K562 (cell line): ENCODE measurements around the gene ENOSF1. TPM values are rescaled to one million over a fixed set of nuclear protein-coding genes. Genes with fewer than 3 reads are reported as not detected.

Experiments used
- CHCHD3 ChIP-seq: fragments of 250-450 bp; sonication (Bioruptor Pico); IDR thresholded peaks from 2 replicates; pipeline ENCODE4 v2.1.2; 2022; ENCODE audit warnings: mild to moderate bottlenecking
- CXXC5 ChIP-seq: fragments of 250-450 bp; sonication (Bioruptor Pico); IDR thresholded peaks from 2 replicates; pipeline ENCODE4 v1.8.0; 2022; ENCODE audit warnings: inconsistent platforms, mild to moderate bottlenecking, moderate library complexity
- FOXK1 ChIP-seq: sonication (generic); formaldehyde crosslinking; IDR thresholded peaks from 2 replicates; pipeline ENCODE4 v1.8.0; 2022; ENCODE audit warnings: missing genetic modification reagents, mild to moderate bottlenecking, borderline replicate concordance
- FOXK2 ChIP-seq, 2 experiments: fragments of 450-650 bp; IDR thresholded peaks in 1 of 2; conservative IDR thresholded peaks in 1 of 2; 2 replicates each; pipeline ENCODE4 v1.6.1; 2016; ENCODE audit warnings: low read depth in 2 of 2, mild to moderate bottlenecking in 1 of 2
- MBD2 ChIP-seq: sonication (generic); IDR thresholded peaks from 2 replicates; pipeline ENCODE4 v1.6.1; 2016; ENCODE audit warnings: low read depth, borderline replicate concordance
- MYNN ChIP-seq, 2 experiments: sonication (generic); formaldehyde crosslinking in 1 of 2; IDR thresholded peaks; 2 replicates each; pipeline versions ENCODE4 v1.5.0 to v1.6.1; 2016 to 2020; ENCODE audit warnings: antibody characterized with exemption in 1 of 2, missing genetic modification reagents in 1 of 2
- NCOA1 ChIP-seq: fragments of 450-650 bp; IDR thresholded peaks from 2 replicates; pipeline ENCODE4 v1.6.1; 2016; ENCODE audit warnings: low read depth
- NR2C1 ChIP-seq, 2 experiments: fragments of 450-650 bp; IDR thresholded peaks; 2 replicates each; pipeline ENCODE4 v1.6.1; 2017; ENCODE audit warnings: mild to moderate bottlenecking in 2 of 2, antibody characterized with exemption in 1 of 2, inconsistent platforms in 1 of 2, missing compliant biosample characterization in 1 of 2, missing genetic modification characterization in 1 of 2
- SNIP1 ChIP-seq: fragments of 450-650 bp; IDR thresholded peaks from 2 replicates; pipeline ENCODE4 v1.7.1; 2017; ENCODE audit warnings: low read depth, mild to moderate bottlenecking
- SUPT5H ChIP-seq: fragments of 450-650 bp; IDR thresholded peaks from 2 replicates; pipeline ENCODE4 v1.6.1; 2016
- polyA plus RNA-seq, 8 experiments: library from polyadenylated mRNA; depleted of rRNA in 4 of 8; stranded (reverse) in 5 of 8; unstranded in 3 of 8; fragments of >200 nt; fragmentation: Nextera tagmentation in 2 of 8; fragmentation: Illumina TruSeq in 1 of 8; extraction: Ambion mirVana in 2 of 8; extraction: Trizol in 1 of 8; gene quantifications; 2 replicates each; pipeline versions ENCODE4 v1.2.1 to v1.2.3, GENCODE V29; 2011 to 2014; ENCODE audit warnings: inconsistent platforms in 1 of 8, missing spikeins in 1 of 8
- total RNA-seq, 7 experiments: library from RNA; depleted of rRNA in 6 of 7; stranded (reverse); fragments of >200 nt in 6 of 7; fragmentation: Illumina TruSeq in 2 of 7; extraction: Trizol in 2 of 7; gene quantifications; 2 replicates each; pipeline versions ENCODE4 v1.2.1 to v1.2.3, GENCODE V29; 2011 to 2021; ENCODE audit warnings: low replicate concordance in 1 of 7
- TF ChIP-seq, protein P1 (sequence below): fragments of 200-600 bp; sonication (generic); IDR thresholded peaks from one replicate; pipeline ENCODE4 v1.6.1; 2012; ENCODE audit warnings: mild to moderate bottlenecking, low read depth, low read length, inconsistent platforms
- TF ChIP-seq, protein P2 (sequence below): fragments of 450-650 bp; IDR thresholded peaks from 2 replicates; pipeline ENCODE4 v1.6.1; 2017; ENCODE audit warnings: mild to moderate bottlenecking, moderate library complexity
- TF ChIP-seq, protein P3 (sequence below): fragments of 450-650 bp; IDR thresholded peaks from 2 replicates; pipeline ENCODE4 v1.6.1; 2016

ENOSF1 gene
- total and polyA plus RNA-seq, 9 of the 15 experiments (the other 6 are each of a cell fraction or from before 2014, with no cell fraction given), result 15.5 to 66.4 (median 46.5) TPM

DNA sequence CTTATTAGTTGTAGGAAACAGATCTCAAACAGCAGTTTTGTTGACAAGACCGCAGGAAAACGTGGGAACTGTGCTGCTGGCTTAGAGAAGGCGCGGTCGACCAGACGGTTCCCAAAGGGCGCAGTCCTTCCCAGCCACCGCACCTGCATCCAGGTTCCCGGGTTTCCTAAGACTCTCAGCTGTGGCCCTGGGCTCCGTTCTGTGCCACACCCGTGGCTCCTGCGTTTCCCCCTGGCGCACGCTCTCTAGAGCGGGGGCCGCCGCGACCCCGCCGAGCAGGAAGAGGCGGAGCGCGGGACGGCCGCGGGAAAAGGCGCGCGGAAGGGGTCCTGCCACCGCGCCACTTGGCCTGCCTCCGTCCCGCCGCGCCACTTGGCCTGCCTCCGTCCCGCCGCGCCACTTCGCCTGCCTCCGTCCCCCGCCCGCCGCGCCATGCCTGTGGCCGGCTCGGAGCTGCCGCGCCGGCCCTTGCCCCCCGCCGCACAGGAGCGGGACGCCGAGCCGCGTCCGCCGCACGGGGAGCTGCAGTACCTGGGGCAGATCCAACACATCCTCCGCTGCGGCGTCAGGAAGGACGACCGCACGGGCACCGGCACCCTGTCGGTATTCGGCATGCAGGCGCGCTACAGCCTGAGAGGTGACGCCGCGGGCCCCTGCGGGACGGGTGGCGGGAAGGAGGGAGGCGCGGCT, 55.0 kb downstream of the ENOSF1 start, which contains the start of gene TYMS (continued):
- TF ChIP-seq, protein P1, sequence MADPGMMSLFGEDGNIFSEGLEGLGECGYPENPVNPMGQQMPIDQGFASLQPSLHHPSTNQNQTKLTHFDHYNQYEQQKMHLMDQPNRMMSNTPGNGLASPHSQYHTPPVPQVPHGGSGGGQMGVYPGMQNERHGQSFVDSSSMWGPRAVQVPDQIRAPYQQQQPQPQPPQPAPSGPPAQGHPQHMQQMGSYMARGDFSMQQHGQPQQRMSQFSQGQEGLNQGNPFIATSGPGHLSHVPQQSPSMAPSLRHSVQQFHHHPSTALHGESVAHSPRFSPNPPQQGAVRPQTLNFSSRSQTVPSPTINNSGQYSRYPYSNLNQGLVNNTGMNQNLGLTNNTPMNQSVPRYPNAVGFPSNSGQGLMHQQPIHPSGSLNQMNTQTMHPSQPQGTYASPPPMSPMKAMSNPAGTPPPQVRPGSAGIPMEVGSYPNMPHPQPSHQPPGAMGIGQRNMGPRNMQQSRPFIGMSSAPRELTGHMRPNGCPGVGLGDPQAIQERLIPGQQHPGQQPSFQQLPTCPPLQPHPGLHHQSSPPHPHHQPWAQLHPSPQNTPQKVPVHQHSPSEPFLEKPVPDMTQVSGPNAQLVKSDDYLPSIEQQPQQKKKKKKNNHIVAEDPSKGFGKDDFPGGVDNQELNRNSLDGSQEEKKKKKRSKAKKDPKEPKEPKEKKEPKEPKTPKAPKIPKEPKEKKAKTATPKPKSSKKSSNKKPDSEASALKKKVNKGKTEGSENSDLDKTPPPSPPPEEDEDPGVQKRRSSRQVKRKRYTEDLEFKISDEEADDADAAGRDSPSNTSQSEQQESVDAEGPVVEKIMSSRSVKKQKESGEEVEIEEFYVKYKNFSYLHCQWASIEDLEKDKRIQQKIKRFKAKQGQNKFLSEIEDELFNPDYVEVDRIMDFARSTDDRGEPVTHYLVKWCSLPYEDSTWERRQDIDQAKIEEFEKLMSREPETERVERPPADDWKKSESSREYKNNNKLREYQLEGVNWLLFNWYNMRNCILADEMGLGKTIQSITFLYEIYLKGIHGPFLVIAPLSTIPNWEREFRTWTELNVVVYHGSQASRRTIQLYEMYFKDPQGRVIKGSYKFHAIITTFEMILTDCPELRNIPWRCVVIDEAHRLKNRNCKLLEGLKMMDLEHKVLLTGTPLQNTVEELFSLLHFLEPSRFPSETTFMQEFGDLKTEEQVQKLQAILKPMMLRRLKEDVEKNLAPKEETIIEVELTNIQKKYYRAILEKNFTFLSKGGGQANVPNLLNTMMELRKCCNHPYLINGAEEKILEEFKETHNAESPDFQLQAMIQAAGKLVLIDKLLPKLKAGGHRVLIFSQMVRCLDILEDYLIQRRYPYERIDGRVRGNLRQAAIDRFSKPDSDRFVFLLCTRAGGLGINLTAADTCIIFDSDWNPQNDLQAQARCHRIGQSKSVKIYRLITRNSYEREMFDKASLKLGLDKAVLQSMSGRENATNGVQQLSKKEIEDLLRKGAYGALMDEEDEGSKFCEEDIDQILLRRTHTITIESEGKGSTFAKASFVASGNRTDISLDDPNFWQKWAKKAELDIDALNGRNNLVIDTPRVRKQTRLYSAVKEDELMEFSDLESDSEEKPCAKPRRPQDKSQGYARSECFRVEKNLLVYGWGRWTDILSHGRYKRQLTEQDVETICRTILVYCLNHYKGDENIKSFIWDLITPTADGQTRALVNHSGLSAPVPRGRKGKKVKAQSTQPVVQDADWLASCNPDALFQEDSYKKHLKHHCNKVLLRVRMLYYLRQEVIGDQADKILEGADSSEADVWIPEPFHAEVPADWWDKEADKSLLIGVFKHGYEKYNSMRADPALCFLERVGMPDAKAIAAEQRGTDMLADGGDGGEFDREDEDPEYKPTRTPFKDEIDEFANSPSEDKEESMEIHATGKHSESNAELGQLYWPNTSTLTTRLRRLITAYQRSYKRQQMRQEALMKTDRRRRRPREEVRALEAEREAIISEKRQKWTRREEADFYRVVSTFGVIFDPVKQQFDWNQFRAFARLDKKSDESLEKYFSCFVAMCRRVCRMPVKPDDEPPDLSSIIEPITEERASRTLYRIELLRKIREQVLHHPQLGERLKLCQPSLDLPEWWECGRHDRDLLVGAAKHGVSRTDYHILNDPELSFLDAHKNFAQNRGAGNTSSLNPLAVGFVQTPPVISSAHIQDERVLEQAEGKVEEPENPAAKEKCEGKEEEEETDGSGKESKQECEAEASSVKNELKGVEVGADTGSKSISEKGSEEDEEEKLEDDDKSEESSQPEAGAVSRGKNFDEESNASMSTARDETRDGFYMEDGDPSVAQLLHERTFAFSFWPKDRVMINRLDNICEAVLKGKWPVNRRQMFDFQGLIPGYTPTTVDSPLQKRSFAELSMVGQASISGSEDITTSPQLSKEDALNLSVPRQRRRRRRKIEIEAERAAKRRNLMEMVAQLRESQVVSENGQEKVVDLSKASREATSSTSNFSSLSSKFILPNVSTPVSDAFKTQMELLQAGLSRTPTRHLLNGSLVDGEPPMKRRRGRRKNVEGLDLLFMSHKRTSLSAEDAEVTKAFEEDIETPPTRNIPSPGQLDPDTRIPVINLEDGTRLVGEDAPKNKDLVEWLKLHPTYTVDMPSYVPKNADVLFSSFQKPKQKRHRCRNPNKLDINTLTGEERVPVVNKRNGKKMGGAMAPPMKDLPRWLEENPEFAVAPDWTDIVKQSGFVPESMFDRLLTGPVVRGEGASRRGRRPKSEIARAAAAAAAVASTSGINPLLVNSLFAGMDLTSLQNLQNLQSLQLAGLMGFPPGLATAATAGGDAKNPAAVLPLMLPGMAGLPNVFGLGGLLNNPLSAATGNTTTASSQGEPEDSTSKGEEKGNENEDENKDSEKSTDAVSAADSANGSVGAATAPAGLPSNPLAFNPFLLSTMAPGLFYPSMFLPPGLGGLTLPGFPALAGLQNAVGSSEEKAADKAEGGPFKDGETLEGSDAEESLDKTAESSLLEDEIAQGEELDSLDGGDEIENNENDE, result peak; percentile 38
- TF ChIP-seq CHCHD3 (CRISPR knock-in tag), result no peak
- 0 out of 4 replicates have a peak, but pooled peaks of 1 of the 2 experiments have one; percentile 22 for TF ChIP-seq FOXK2 (conservative IDR thresholded peaks at IDR 0.05 in 1 of 2, IDR thresholded peaks at IDR 0.05 in 1 of 2; ENCODE audit: low read depth in 2 of 2)
- peak; percentile 12 for TF ChIP-seq SUPT5H
- TF ChIP-seq MBD2, result peak; percentile 66; the same call in 1 of the 2 replicates
- TF ChIP-seq SNIP1, result no peak
- TF ChIP-seq, protein P2, sequence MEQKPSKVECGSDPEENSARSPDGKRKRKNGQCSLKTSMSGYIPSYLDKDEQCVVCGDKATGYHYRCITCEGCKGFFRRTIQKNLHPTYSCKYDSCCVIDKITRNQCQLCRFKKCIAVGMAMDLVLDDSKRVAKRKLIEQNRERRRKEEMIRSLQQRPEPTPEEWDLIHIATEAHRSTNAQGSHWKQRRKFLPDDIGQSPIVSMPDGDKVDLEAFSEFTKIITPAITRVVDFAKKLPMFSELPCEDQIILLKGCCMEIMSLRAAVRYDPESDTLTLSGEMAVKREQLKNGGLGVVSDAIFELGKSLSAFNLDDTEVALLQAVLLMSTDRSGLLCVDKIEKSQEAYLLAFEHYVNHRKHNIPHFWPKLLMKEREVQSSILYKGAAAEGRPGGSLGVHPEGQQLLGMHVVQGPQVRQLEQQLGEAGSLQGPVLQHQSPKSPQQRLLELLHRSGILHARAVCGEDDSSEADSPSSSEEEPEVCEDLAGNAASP, result no peak
- no peak for TF ChIP-seq FOXK1 (CRISPR knock-in tag)
- no peak for TF ChIP-seq NR2C1 (IDR thresholded peaks at IDR 0.05)
- TF ChIP-seq NR2C1 (tag; IDR thresholded peaks at IDR 0.05), result no peak
- TF ChIP-seq, protein P3, sequence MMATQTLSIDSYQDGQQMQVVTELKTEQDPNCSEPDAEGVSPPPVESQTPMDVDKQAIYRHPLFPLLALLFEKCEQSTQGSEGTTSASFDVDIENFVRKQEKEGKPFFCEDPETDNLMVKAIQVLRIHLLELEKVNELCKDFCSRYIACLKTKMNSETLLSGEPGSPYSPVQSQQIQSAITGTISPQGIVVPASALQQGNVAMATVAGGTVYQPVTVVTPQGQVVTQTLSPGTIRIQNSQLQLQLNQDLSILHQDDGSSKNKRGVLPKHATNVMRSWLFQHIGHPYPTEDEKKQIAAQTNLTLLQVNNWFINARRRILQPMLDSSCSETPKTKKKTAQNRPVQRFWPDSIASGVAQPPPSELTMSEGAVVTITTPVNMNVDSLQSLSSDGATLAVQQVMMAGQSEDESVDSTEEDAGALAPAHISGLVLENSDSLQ, result no peak
- no peak for TF ChIP-seq MYNN (IDR thresholded peaks at IDR 0.05)
- TF ChIP-seq MYNN (CRISPR knock-in tag; IDR thresholded peaks at IDR 0.05), result no peak
- TF ChIP-seq NCOA1, result no peak
- TF ChIP-seq CXXC5, result peak; percentile 80
